BLaER1 treated with 17β-estradiol and CSF1 and Interleukin-3, amounts not matched to agents 10 nM and 100 nM (cell line): Measurements from ENCODE around the gene DLGAP1.

Source experiments
- H3K27ac ChIP-seq, 11 experiments: shearing (Covaris generic); formaldehyde crosslinking; 2 replicates each; pipeline ENCODE4 v1.8.1; 2022
- H3K27me3 ChIP-seq, 11 experiments: shearing (Covaris generic); formaldehyde crosslinking; 2 replicates each; pipeline ENCODE4 v1.8.1; 2022
- H3K36me3 ChIP-seq, 11 experiments: shearing (Covaris generic); formaldehyde crosslinking; 2 replicates each; pipeline ENCODE4 v1.8.1; 2022
- H3K4me1 ChIP-seq, 10 experiments: shearing (Covaris generic); formaldehyde crosslinking; 2 replicates each; pipeline ENCODE4 v1.8.1; 2022
- H3K4me2 ChIP-seq, 11 experiments: shearing (Covaris generic); formaldehyde crosslinking; 2 replicates each; pipeline ENCODE4 v1.8.1; 2022
- H3K4me3 ChIP-seq, 10 experiments: shearing (Covaris generic); formaldehyde crosslinking; 2 replicates each; pipeline ENCODE4 v1.8.1; 2022
- H3K9ac ChIP-seq, 11 experiments: shearing (Covaris generic); formaldehyde crosslinking; 2 replicates each; pipeline ENCODE4 v1.8.1; 2022
- H3K9me3 ChIP-seq, 11 experiments: shearing (Covaris generic); formaldehyde crosslinking; replicated peaks in 1 of 11; 2 replicates each; pipeline ENCODE4 v1.8.1; 2022
- H4K20me1 ChIP-seq, 11 experiments: shearing (Covaris generic); formaldehyde crosslinking; 2 replicates each; pipeline ENCODE4 v1.8.1; 2022
- Cebpa-rat ChIP-seq, 11 experiments: shearing (Covaris generic); IDR thresholded peaks; 2 replicates each; pipeline ENCODE4 v1.8.1; 2022

The DLGAP1 gene

GRCh38 chr18:3665780-3666525, 789.2 kb downstream of the DLGAP1 start:
- H3K9ac ChIP-seq = peak overlapping the region; percentile 26 to 68 (median 51); a peak in 19 of 22 replicates
- H4K20me1 ChIP-seq = no peaks in the 10 kb centered on the region
- peak overlapping the region; percentile 4 to 60 (median 35); a peak in 15 of 20 replicates for H3K4me3 ChIP-seq
- no peak for TF ChIP-seq Cebpa-rat (IDR thresholded peaks at IDR 0.05)
- peaks cover 5 to 24% (median 13%) of the 10 kb centered on the region in 11 experiments; a peak in 20 of 22 replicates for H3K9me3 ChIP-seq
- no peaks in the 10 kb centered on the region for H3K27me3 ChIP-seq
- H3K27ac ChIP-seq = peak overlapping the region in 10 of 11 experiments; percentile 9 to 51 (median 17); a peak in 13 of 22 replicates
- no peaks in the 10 kb centered on the region for H3K36me3 ChIP-seq
- peaks cover 20 to 36% (median 27%) of the 10 kb centered on the region in 10 experiments for H3K4me1 ChIP-seq
- H3K4me2 ChIP-seq = peak overlapping the region; percentile 60 to 97 (median 83)

- H3K27me3 ChIP-seq = no peaks in the 10 kb centered on the region
- H4K20me1 ChIP-seq = no peaks in the 10 kb centered on the region
- peak overlapping the region; percentile 31 to 97 (median 82); a peak in 20 of 22 replicates for H3K4me2 ChIP-seq
- H3K4me3 ChIP-seq = peak overlapping the region in 1 of 10 experiments; percentile 34; a peak in 1 of 20 replicates
- H3K36me3 ChIP-seq = no peaks in the 10 kb centered on the region
- peaks cover 27 to 44% (median 35%) of the 10 kb centered on the region in 10 experiments for H3K4me1 ChIP-seq
- H3K27ac ChIP-seq = 0 out of 22 replicates have a peak overlapping the region, but pooled peaks of 2 of the 11 experiments have one; percentile 5 to 49
- TF ChIP-seq Cebpa-rat (IDR thresholded peaks at IDR 0.05) = no peak
- peaks cover 5 to 24% (median 13%) of the 10 kb centered on the region in 11 experiments; a peak in 20 of 22 replicates for H3K9me3 ChIP-seq
- H3K9ac ChIP-seq = no peak overlapping the region
Observed at GRCh38 chr18:3665204-3665603, 789.9 kb downstream of the DLGAP1 start.

GRCh38 chr18:3664563-3665178, 790.4 kb downstream of the DLGAP1 start:
- H3K36me3 ChIP-seq = no peaks in the 10 kb centered on the region
- H4K20me1 ChIP-seq = no peaks in the 10 kb centered on the region
- no peak overlapping the region for H3K9ac ChIP-seq
- peaks cover 5 to 24% (median 13%) of the 10 kb centered on the region in 11 experiments; a peak in 20 of 22 replicates for H3K9me3 ChIP-seq
- peaks cover 29 to 49% (median 40%) of the 10 kb centered on the region in 10 experiments for H3K4me1 ChIP-seq
- no peak for TF ChIP-seq Cebpa-rat (IDR thresholded peaks at IDR 0.05)
- H3K27me3 ChIP-seq = no peaks in the 10 kb centered on the region
- H3K4me3 ChIP-seq = no peak overlapping the region
- H3K4me2 ChIP-seq = peak overlapping the region; percentile 31 to 97 (median 82); a peak in 20 of 22 replicates
- H3K27ac ChIP-seq = 0 out of 22 replicates have a peak overlapping the region, but pooled peaks of 1 of the 11 experiments have one; percentile 5

- Histone ChIP-seq H3K9me3 (peaks cover 5 to 24% (median 13%) of the 10 kb centered on the region in 11 experiments; a peak in 20 of 22 replicates), H3K27me3 (no peaks in the 10 kb centered on the region), H3K4me1 (peaks cover 29 to 55% (median 42%) of the 10 kb centered on the region in 10 experiments), H4K20me1 (no peaks in the 10 kb centered on the region), H3K36me3 (no peaks in the 10 kb centered on the region), H3K9ac (no peak overlapping the region), H3K4me3 (no peak overlapping the region), H3K27ac (no peak overlapping the region), H3K4me2 (peak overlapping the region in 5 of 11 experiments; percentile 31 to 97 (median 89); a peak in 8 of 22 replicates)
- no peak for TF ChIP-seq Cebpa-rat (IDR thresholded peaks at IDR 0.05)
Observed at GRCh38 chr18:3663870-3664512, 791.1 kb downstream of the DLGAP1 start.

GRCh38 chr18:3661989-3662388, 793.1 kb downstream of the DLGAP1 start:
- Histone ChIP-seq H4K20me1 (no peaks in the 10 kb centered on the region), H3K4me2 (peak overlapping the region in 2 of 11 experiments; percentile 63 to 73; a peak in 4 of 22 replicates), H3K9ac (no peak overlapping the region), H3K27ac (peak overlapping the region in 1 of 11 experiments; percentile 37; a peak in 1 of 22 replicates), H3K27me3 (no peaks in the 10 kb centered on the region), H3K36me3 (no peaks in the 10 kb centered on the region), H3K4me3 (no peak overlapping the region), H3K9me3 (peaks cover 5 to 24% (median 13%) of the 10 kb centered on the region in 11 experiments; a peak in 20 of 22 replicates), H3K4me1 (peaks cover 29 to 55% (median 42%) of the 10 kb centered on the region in 10 experiments)
- no peak for TF ChIP-seq Cebpa-rat (IDR thresholded peaks at IDR 0.05)

GRCh38 chr18:3660739-3661515, 794.2 kb downstream of the DLGAP1 start:
- Histone ChIP-seq H3K4me2 (peak overlapping the region; percentile 22 to 73 (median 40); a peak in 20 of 22 replicates), H3K4me1 (peaks cover 27 to 50% (median 39%) of the 10 kb centered on the region in 10 experiments), H3K27me3 (no peaks in the 10 kb centered on the region), H3K36me3 (no peaks in the 10 kb centered on the region), H3K9me3 (peaks cover 5 to 24% (median 13%) of the 10 kb centered on the region in 11 experiments; a peak in 20 of 22 replicates), H3K27ac (peak overlapping the region in 6 of 11 experiments; percentile 8 to 41 (median 30); a peak in 8 of 22 replicates), H4K20me1 (no peaks in the 10 kb centered on the region), H3K4me3 (no peak overlapping the region), H3K9ac (no peak overlapping the region; a peak in 1 of 22 replicates)
- no peak for TF ChIP-seq Cebpa-rat (IDR thresholded peaks at IDR 0.05)

- no peak for TF ChIP-seq Cebpa-rat (IDR thresholded peaks at IDR 0.05)
- H3K27me3 ChIP-seq = no peaks in the 10 kb centered on the region
- H3K4me2 ChIP-seq = no peak overlapping the region
- H3K4me3 ChIP-seq = no peak overlapping the region
- H3K36me3 ChIP-seq = no peaks in the 10 kb centered on the region
- H3K4me1 ChIP-seq = peaks cover 14 to 52% (median 22%) of the 10 kb centered on the region in 10 experiments
- H3K9ac ChIP-seq = no peak overlapping the region
- H3K27ac ChIP-seq = no peak overlapping the region
- H4K20me1 ChIP-seq = no peaks in the 10 kb centered on the region
- peaks cover 5 to 15% (median 12%) of the 10 kb centered on the region in 11 experiments; a peak in 20 of 22 replicates for H3K9me3 ChIP-seq
Observed at GRCh38 chr18:3658529-3658928, 796.6 kb downstream of the DLGAP1 start.
